Karpas-422 (cell line): ENCODE results near the gene ZFAND2B. TPM values are rescaled to one million over a fixed set of nuclear protein-coding genes. Genes with fewer than 3 reads are reported as not detected.
A peak's percentile ranks its signal among the peaks of the same experiment; 100 is the strongest.

Source experiments
- DNase-seq: peaks from one replicate; pipeline ENCODE4 v3.0.0-alpha.2; 2015
- H2AFZ ChIP-seq: fragments of 200-600 bp; sonication (generic); 2 replicates; pipeline ENCODE4 v1.6.1; 2014; ENCODE audit warnings: antibody characterized with exemption, low read length, mixed read lengths
- H3K27ac ChIP-seq: fragments of 200-600 bp; sonication (generic); 2 replicates; pipeline ENCODE4 v1.5.1; 2014; ENCODE audit warnings: mild to moderate bottlenecking, low read length, moderate library complexity
- H3K27me3 ChIP-seq: fragments of 200-600 bp; sonication (generic); 2 replicates; pipeline ENCODE4 v1.6.1; 2014; ENCODE audit warnings: low read length, mixed read lengths
- H3K36me3 ChIP-seq: fragments of 200-600 bp; sonication (generic); 2 replicates; pipeline ENCODE4 v1.6.1; 2014; ENCODE audit warnings: low read length, mixed read lengths; ENCODE audit not compliant: insufficient read depth
- H3K4me1 ChIP-seq: fragments of 200-600 bp; sonication (generic); 2 replicates; pipeline ENCODE4 v1.6.1; 2014; ENCODE audit warnings: mild to moderate bottlenecking, low read length, mixed read lengths
- H3K4me2 ChIP-seq: fragments of 200-600 bp; sonication (generic); 2 replicates; pipeline ENCODE4 v1.6.1; 2014; ENCODE audit warnings: low read length, low read depth, mild to moderate bottlenecking; ENCODE audit not compliant: poor library complexity, severe bottlenecking
- H3K4me3 ChIP-seq: fragments of 200-600 bp; sonication (generic); 2 replicates; pipeline ENCODE4 v1.5.1; 2014; ENCODE audit warnings: mild to moderate bottlenecking, antibody characterized with exemption, low read length, mixed read lengths
- H3K79me2 ChIP-seq: fragments of 200-600 bp; sonication (generic); 2 replicates; pipeline ENCODE4 v1.6.1; 2014; ENCODE audit warnings: mild to moderate bottlenecking, low read length, mixed read lengths
- H3K9ac ChIP-seq: fragments of 200-600 bp; sonication (generic); 2 replicates; pipeline ENCODE4 v1.6.0; 2014; ENCODE audit warnings: low read length
- H3K9me2 ChIP-seq: fragments of 200-600 bp; sonication (generic), shearing (Covaris generic); replicated peaks from 2 replicates; pipeline ENCODE4 v1.6.0; 2014; ENCODE audit warnings: mild to moderate bottlenecking, low read length, moderate library complexity; ENCODE audit not compliant: insufficient read depth
- H3K9me3 ChIP-seq: fragments of 300-700, 200-600 bp; sonication (generic); 2 replicates; pipeline ENCODE4 v1.6.1; 2014; ENCODE audit warnings: low read length, mixed read lengths
- H4K20me1 ChIP-seq: fragments of 200-600 bp; sonication (generic); 2 replicates; pipeline ENCODE4 v1.6.1; 2014; ENCODE audit warnings: mild to moderate bottlenecking, antibody characterized with exemption, low read length, low read depth; ENCODE audit not compliant: insufficient read depth
- total RNA-seq: library from RNA; depleted of rRNA; stranded (reverse); fragments of >200 nt; shearing (Covaris generic); gene quantifications from 2 replicates; pipeline ENCODE4 v1.2.3, GENCODE V29; 2014; ENCODE audit warnings: low replicate concordance

The ZFAND2B gene
- total RNA-seq, 1 experiment from 2014 or later: 28.0 TPM

GRCh38 chr2:219218732-219219701, 12.4 kb downstream of the ZFAND2B start, which contains the start of gene ABCB6:
Gene ABCB6 (minus strand): TSS chr2:219218958. CDS start chr2:219218673, 285 bp downstream.
- Histone ChIP-seq H3K9ac (peak within 1 kb of the TSS; percentile 80), H3K9me3 (no peaks in the 10 kb centered on the region), H3K4me2 (peak within 1 kb of the TSS; percentile 82), H4K20me1 (no peaks in the 10 kb centered on the region), H3K79me2 (peaks cover 27% of the 10 kb centered on the region), H3K4me1 (peaks cover 26% of the 10 kb centered on the region), H3K27me3 (no peaks in the 10 kb centered on the region), H3K9me2 (no peaks in the 10 kb centered on the region), H3K36me3 (peaks cover 21% of the 10 kb centered on the region; the same call in 1 of the 2 replicates), H2AFZ (no peak within 1 kb of the TSS), H3K4me3 (peak within 1 kb of the TSS; percentile 75), H3K27ac (peak within 1 kb of the TSS; percentile 51; the same call in 1 of the 2 replicates)
- DNase-seq: peak; percentile 98

DNA sequence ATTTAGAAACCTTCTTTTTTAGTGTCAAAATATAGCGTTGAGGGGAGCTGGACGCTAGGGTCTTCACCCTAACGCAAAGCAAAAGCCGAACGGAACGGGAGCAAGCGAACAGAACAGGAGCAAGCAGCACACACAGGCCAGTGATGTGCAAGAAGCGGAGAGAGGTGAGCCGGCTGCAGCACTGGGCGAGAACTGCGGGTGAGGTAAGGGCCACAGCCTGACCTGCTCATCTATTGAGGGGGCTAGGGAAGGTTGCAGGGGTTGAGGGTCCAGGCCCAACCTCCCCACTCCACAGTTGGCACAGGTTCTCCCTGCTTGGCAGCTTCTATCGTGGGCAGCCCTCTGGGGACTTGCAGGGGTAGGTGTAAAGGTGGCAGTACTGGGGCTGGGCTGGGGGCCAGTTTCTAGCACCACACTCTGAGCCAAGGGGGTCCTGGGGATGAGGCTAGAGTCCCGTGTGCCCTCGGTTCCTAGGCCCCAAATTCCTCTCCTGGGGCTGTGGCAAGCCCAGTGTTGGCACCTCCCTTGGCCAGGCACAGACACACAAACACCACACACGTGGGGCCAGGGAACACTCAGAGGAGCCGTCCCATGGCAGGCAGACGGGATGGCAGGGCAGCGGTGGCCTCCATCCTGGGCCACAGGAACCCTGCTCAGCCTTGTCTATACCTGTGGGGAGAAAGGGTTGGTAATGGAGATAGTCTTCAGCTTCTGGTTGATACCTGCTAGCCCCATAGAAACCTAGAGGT, 13.4 kb downstream of the ZFAND2B start:
- Histone ChIP-seq H3K9me2 (no peaks in the 10 kb centered on the region), H3K9ac (no peak overlapping the region), H3K4me1 (peaks cover 26% of the 10 kb centered on the region), H2AFZ (no peak overlapping the region), H4K20me1 (no peaks in the 10 kb centered on the region), H3K9me3 (no peaks in the 10 kb centered on the region), H3K36me3 (peaks cover 17% of the 10 kb centered on the region; the same call in 1 of the 2 replicates), H3K27me3 (no peaks in the 10 kb centered on the region), H3K27ac (no peak overlapping the region), H3K4me2 (no peak overlapping the region), H3K4me3 (no peak overlapping the region), H3K79me2 (peaks cover 27% of the 10 kb centered on the region)
- DNase-seq: no peak

DNA sequence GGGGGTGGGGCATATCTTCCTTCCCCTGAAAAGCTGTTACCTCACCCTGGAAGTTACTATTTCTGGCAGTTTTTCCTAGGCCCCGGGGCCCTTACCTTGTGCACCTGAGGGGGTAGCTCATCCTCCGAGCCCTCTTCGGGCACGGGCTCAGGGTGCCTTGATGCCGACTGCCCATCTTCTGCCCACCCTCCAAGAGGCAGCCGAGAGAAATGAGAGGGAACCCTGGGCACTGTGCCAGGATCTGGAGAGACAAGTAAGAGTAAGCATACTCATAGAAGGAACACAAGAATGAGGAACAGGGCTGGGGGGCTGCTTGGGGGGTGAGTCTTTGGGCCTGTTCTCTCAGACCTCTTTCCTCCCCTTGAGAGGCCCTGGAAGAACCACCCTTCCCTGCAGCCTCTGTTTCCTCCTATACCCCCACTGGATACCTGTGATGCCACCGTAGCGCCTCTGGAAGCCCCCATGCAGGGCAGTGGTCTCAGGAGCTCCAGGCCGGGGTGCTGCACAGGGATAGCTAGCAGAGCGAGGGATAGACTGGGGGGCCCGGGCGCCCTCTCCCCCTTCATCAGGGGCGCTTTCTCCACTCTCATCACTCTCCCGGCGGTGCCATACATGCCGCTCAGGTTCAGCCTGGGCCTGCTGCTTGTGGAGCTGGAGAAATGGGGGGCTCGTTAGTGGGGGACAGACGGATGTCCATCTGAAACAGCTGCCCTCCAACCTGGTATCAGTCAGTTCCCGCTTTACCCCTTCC, 14.2 kb downstream of the ZFAND2B start:
- H3K4me2 ChIP-seq: no peak overlapping the region
- H3K27ac ChIP-seq: no peak overlapping the region
- DNase-seq: no peak
- H3K4me1 ChIP-seq: peaks cover 26% of the 10 kb centered on the region
- 0 out of 2 replicates have a peak, but pooled peaks cover 18% of the 10 kb centered on the region for H3K36me3 ChIP-seq
- H2AFZ ChIP-seq: no peak overlapping the region
- H4K20me1 ChIP-seq: no peaks in the 10 kb centered on the region
- no peaks in the 10 kb centered on the region for H3K9me2 ChIP-seq
- H3K4me3 ChIP-seq: no peak overlapping the region
- H3K9ac ChIP-seq: no peak overlapping the region
- no peaks in the 10 kb centered on the region for H3K9me3 ChIP-seq
- H3K79me2 ChIP-seq: peaks cover 22% of the 10 kb centered on the region
- H3K27me3 ChIP-seq: no peaks in the 10 kb centered on the region

DNA sequence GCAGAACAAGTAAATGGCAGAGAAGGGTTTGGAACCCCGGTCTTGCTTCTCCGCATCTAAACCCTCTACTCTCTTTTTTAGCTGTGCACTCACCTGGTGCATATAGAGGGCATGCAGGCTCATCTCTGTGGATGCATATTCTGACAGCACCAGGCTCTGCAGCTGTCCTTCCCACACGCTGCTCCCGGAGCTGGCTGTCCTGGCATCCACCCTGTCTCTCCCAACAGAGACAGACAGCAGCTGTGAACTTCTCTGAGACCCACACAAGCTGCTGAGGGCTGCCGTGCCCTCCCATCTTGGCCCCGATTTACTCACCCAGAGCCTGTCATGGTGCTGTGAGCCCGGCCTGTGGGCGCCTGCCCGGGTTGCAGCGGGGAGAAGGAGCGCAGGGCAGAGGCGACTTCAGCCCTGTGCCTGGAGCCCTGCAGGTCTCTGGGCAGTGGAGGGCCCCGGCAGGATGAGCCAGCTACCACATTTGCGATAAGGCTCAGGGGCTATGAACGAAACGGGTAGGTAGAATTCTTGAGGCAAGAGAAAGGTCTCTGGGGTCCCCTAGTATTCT, 15.5 kb downstream of the ZFAND2B start:
- DNase-seq: no peak
- H4K20me1 ChIP-seq: no peaks in the 10 kb centered on the region

DNA sequence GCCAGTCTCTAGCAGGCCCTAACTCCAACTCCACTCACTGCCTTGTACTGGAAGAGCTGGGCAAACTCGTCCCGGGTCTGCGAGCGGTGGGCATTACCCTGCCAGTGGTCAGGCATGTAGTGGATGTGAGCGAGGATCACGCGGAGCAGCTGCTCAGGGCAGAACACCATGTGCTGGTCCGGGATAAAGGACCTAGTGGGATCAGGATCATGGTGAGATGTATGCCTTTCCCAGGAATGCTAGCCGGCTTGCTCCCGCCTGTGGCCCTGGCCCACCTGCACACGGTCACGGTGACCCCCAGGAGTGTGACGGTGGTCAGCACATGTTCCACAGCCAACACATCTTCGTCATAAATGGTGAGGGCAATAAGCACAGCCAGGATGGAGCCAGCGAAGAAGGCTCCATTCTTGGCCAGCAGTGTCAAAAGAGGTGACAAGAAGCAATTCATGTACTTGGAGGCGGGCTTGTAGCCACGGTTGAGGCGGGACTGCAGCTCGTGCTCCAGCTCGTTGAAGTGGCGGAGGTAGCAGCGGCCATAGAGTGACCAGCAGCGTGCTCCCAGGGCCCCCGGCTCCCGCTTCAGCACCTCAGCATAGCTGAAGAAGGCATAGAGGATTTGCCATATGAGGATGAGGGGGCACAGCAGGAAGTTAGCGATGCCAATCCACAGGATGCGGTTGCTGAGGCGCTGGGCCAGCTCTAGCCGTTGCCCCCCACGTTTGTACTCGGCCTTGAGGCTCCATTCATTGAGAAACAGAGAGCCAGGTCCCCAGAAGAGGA, 17.4 kb downstream of the ZFAND2B start:
- H3K4me2 ChIP-seq: no peak overlapping the region
- no peaks in the 10 kb centered on the region for H3K27me3 ChIP-seq
- H3K4me3 ChIP-seq: no peak overlapping the region
- H3K79me2 ChIP-seq: peaks cover 26% of the 10 kb centered on the region
- H3K27ac ChIP-seq: no peak overlapping the region
- no peak for DNase-seq
- H3K9me3 ChIP-seq: no peaks in the 10 kb centered on the region
- no peak overlapping the region for H2AFZ ChIP-seq
- peaks cover 14% of the 10 kb centered on the region for H3K4me1 ChIP-seq
- no peaks in the 10 kb centered on the region for H3K9me2 ChIP-seq
- no peaks in the 10 kb centered on the region for H4K20me1 ChIP-seq
- H3K36me3 ChIP-seq: peaks cover 24% of the 10 kb centered on the region; the same call in 1 of the 2 replicates
- H3K9ac ChIP-seq: no peak overlapping the region

More for the DNA sequence above, 15.5 kb downstream of the ZFAND2B start:
- Histone ChIP-seq H3K9me2 (no peaks in the 10 kb centered on the region), H3K4me2 (no peak overlapping the region), H3K36me3 (peaks cover 23% of the 10 kb centered on the region; the same call in 1 of the 2 replicates), H3K9ac (no peak overlapping the region), H3K27me3 (no peaks in the 10 kb centered on the region), H3K4me1 (peaks cover 19% of the 10 kb centered on the region), H2AFZ (no peak overlapping the region), H3K27ac (no peak overlapping the region), H3K9me3 (no peaks in the 10 kb centered on the region), H3K4me3 (no peak overlapping the region), H3K79me2 (peaks cover 19% of the 10 kb centered on the region)

DNA sequence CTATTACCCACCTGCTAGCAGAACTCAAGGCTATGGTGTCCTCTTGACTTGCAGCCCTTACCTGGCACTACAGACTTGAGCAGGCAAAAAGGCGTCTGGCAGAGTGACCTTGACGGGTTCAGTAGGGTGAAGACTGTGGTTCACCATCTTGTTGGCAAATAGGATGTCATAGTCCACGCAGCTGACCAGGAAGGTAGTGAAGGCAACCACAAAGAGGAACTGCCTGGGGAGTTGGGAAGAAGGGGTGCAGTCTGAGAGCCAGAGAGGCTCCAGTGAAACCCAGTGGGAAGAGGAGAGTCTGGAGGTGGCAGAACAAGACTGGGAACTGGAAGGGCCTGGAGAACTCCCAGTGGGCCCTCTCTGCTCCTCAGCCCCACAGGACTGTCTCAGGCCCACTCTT, 18.8 kb downstream of the ZFAND2B start:
- Histone ChIP-seq H3K4me2 (no peak overlapping the region), H3K9me2 (no peaks in the 10 kb centered on the region), H3K9me3 (no peaks in the 10 kb centered on the region), H4K20me1 (no peaks in the 10 kb centered on the region), H3K27me3 (no peaks in the 10 kb centered on the region), H3K9ac (no peak overlapping the region), H3K4me1 (peaks cover 12% of the 10 kb centered on the region), H3K36me3 (peaks cover 19% of the 10 kb centered on the region; the same call in 1 of the 2 replicates), H3K79me2 (peaks cover 34% of the 10 kb centered on the region), H3K27ac (no peak overlapping the region), H2AFZ (no peak overlapping the region), H3K4me3 (no peak overlapping the region)
- no peak for DNase-seq
